ENCODE results near the gene GALNT4. TPM values are rescaled to one million over a fixed set of nuclear protein-coding genes. Genes with fewer than 3 reads are reported as not detected.

The GALNT4 gene
- total RNA-seq, 1 donor from 2014 or later: 5.7 TPM

DNA sequence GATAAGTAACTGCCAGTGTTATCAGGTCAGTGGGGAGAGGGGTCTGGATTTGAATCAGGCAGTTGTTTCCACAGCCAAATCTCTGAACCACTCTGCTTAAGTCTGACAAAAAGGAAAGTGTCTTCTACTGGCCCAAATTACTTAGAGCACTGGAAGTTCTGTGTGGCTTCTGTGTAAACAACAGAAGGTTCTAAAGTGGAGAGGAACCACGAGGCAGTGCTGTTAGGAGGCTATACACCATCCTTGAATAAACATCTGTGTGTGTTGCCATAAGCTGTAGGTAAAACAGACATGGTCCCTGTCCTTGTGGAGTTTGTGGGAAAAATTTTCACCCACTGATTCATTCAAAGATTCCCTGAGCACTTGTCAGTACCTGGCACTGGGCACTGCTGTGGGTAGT, 50.0 kb downstream of the GALNT4 start:
- Mint-ChIP-seq H3K36me3 (ENCODE audit: low read depth, unreplicated experiment) (peaks cover 5% of the 10 kb centered on the region), H3K27ac (ENCODE audit: unreplicated experiment) (no peak overlapping the region), H3K9me3 (ENCODE audit: unreplicated experiment) (no peaks in the 10 kb centered on the region), H3K4me3 (ENCODE audit: unreplicated experiment) (no peak overlapping the region), H3K4me1 (ENCODE audit: unreplicated experiment) (peaks cover 11% of the 10 kb centered on the region), H3K27me3 (ENCODE audit: unreplicated experiment) (no peaks in the 10 kb centered on the region)
- TF ChIP-seq, protein P1, sequence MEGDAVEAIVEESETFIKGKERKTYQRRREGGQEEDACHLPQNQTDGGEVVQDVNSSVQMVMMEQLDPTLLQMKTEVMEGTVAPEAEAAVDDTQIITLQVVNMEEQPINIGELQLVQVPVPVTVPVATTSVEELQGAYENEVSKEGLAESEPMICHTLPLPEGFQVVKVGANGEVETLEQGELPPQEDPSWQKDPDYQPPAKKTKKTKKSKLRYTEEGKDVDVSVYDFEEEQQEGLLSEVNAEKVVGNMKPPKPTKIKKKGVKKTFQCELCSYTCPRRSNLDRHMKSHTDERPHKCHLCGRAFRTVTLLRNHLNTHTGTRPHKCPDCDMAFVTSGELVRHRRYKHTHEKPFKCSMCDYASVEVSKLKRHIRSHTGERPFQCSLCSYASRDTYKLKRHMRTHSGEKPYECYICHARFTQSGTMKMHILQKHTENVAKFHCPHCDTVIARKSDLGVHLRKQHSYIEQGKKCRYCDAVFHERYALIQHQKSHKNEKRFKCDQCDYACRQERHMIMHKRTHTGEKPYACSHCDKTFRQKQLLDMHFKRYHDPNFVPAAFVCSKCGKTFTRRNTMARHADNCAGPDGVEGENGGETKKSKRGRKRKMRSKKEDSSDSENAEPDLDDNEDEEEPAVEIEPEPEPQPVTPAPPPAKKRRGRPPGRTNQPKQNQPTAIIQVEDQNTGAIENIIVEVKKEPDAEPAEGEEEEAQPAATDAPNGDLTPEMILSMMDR (IDR thresholded peaks at IDR 0.05; ENCODE audit: unreplicated experiment): no peak
- DNase-seq (ENCODE audit: low spot score): no peak

Other genes starting within 250 kb of the GALNT4 start
- 232 TPM for gene DUSP6, start 172.3 kb downstream of the GALNT4 start, total RNA-seq (ENCODE audit: unreplicated experiment)
- 22.7 TPM for gene POC1B, start 1.3 kb upstream of the GALNT4 start, total RNA-seq (ENCODE audit: unreplicated experiment)
- 33.0 TPM for gene ATP2B1, start 184.0 kb upstream of the GALNT4 start, total RNA-seq (ENCODE audit: unreplicated experiment)

Data from endothelial cell (in vitro differentiated cells).